ENCODE results near the gene PODNL1. TPM values are rescaled to one million over a fixed set of nuclear protein-coding genes. Genes with fewer than 3 reads are reported as not detected.
A peak's percentile ranks its signal among the peaks of the same experiment; 100 is the strongest.

Gene PODNL1
- total and polyA plus RNA-seq, 2 of the 13 experiments (the other 11 are each of a cell fraction or from before 2014, with no cell fraction given) = 0.18 TPM; not detected in 1

- TF ChIP-seq ZBTB34 (CRISPR knock-in tag; IDR thresholded peaks at IDR 0.05) (no peak), ZNF496 (CRISPR knock-in tag; IDR thresholded peaks at IDR 0.05; ENCODE audit: insufficient replicate concordance) (no peak), TAF15 (IDR thresholded peaks at IDR 0.05; ENCODE audit: low read depth, low read length, poor library complexity, severe bottlenecking) (no peak), ZNF501 (CRISPR knock-in tag; IDR thresholded peaks at IDR 0.05) (0 out of 2 replicates have a peak, but pooled peaks have one; percentile 63), ZMYM2 (CRISPR knock-in tag; IDR thresholded peaks at IDR 0.05) (peak; percentile 77), ZNF75D (CRISPR knock-in tag; IDR thresholded peaks at IDR 0.05; ENCODE audit: borderline replicate concordance) (no peak), BHLHE40 (IDR thresholded peaks at IDR 0.05; ENCODE audit: low read length) (no peak), BRD4 (CRISPR knock-in tag; IDR thresholded peaks at IDR 0.05) (0 out of 2 replicates have a peak, but pooled peaks have one; percentile 63), STAT5B (CRISPR knock-in tag; IDR thresholded peaks at IDR 0.05) (no peak), ZNF362 (CRISPR knock-in tag; IDR thresholded peaks at IDR 0.05; ENCODE audit: borderline replicate concordance) (no peak), ZNF710 (CRISPR knock-in tag; IDR thresholded peaks at IDR 0.05; ENCODE audit: borderline replicate concordance) (peak; percentile 27; the same call in 1 of the 2 replicates), ZNF562 (CRISPR knock-in tag; IDR thresholded peaks at IDR 0.05; ENCODE audit: borderline replicate concordance) (no peak), FOSL1 (CRISPR knock-in tag; IDR thresholded peaks at IDR 0.05; ENCODE audit: borderline replicate concordance) (no peak), CREB3 (CRISPR knock-in tag; IDR thresholded peaks at IDR 0.05) (no peak), TBL1XR1 (IDR thresholded peaks at IDR 0.05; ENCODE audit: borderline replicate concordance, low read length, partially characterized antibody) (no peak), ZNF598 (CRISPR knock-in tag; IDR thresholded peaks at IDR 0.05; ENCODE audit: borderline replicate concordance) (peak; percentile 84; the same call in 1 of the 2 replicates), TFDP1 (CRISPR knock-in tag; IDR thresholded peaks at IDR 0.05; ENCODE audit: borderline replicate concordance) (peak; percentile 100), ZBTB7A (CRISPR knock-in tag; IDR thresholded peaks at IDR 0.05) (peak; percentile 53; the same call in 1 of the 2 replicates), ZNF326 (CRISPR knock-in tag; IDR thresholded peaks at IDR 0.05; ENCODE audit: borderline replicate concordance) (no peak), ZKSCAN1 (IDR thresholded peaks at IDR 0.05; ENCODE audit: low read length) (no peak), KLF12 (CRISPR knock-in tag; IDR thresholded peaks at IDR 0.05; ENCODE audit: borderline replicate concordance) (peak; percentile 61; the same call in 1 of the 2 replicates)
These were observed 32.3 kb downstream of the PODNL1 start, which contains the start of the genes BRME1 and CC2D1A (continued) for GRCh38 chr19:13905634-13906520.
